ENCODE measurements around the gene DNTT. TPM values are rescaled to one million over a fixed set of nuclear protein-coding genes. Genes with fewer than 3 reads are reported as not detected.

Gene DNTT
- polyA plus RNA-seq, 1 donor from 2014 or later: not detected

DNA sequence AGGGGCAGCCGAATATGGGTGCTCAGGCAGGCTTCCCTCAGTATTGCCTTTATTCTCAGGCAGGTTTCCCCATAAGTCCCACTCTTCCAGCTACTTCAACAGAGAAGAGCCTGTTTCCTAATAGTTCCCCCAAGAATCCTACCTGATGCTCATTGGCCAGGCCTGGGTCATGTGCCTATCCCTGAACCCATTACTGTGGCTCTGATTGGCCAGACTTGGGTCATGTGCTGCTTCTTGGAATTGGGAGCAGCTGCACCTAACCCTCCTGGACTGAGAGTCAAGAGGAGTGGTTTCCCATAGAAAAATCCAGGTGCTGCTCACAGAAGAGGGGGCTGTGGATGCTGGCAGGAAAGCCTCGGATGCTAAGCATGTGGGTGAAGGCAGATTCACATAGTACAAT is 32.9 kb downstream of the DNTT start:
- H3K9me3 ChIP-seq (ENCODE audit: low read length): no peaks in the 10 kb centered on the region
- H3K79me2 ChIP-seq (replicated peaks; ENCODE audit: insufficient read depth, low read length): no peaks in the 10 kb centered on the region
- H3K4me3 ChIP-seq (ENCODE audit: low read length): no peak overlapping the region
- TF ChIP-seq POLR2AphosphoS5 (IDR thresholded peaks at IDR 0.05): no peak
- TF ChIP-seq EP300 (conservative IDR thresholded peaks at IDR 0.05; ENCODE audit: poor library complexity, severe bottlenecking): no peak
- TF ChIP-seq, protein P1, sequence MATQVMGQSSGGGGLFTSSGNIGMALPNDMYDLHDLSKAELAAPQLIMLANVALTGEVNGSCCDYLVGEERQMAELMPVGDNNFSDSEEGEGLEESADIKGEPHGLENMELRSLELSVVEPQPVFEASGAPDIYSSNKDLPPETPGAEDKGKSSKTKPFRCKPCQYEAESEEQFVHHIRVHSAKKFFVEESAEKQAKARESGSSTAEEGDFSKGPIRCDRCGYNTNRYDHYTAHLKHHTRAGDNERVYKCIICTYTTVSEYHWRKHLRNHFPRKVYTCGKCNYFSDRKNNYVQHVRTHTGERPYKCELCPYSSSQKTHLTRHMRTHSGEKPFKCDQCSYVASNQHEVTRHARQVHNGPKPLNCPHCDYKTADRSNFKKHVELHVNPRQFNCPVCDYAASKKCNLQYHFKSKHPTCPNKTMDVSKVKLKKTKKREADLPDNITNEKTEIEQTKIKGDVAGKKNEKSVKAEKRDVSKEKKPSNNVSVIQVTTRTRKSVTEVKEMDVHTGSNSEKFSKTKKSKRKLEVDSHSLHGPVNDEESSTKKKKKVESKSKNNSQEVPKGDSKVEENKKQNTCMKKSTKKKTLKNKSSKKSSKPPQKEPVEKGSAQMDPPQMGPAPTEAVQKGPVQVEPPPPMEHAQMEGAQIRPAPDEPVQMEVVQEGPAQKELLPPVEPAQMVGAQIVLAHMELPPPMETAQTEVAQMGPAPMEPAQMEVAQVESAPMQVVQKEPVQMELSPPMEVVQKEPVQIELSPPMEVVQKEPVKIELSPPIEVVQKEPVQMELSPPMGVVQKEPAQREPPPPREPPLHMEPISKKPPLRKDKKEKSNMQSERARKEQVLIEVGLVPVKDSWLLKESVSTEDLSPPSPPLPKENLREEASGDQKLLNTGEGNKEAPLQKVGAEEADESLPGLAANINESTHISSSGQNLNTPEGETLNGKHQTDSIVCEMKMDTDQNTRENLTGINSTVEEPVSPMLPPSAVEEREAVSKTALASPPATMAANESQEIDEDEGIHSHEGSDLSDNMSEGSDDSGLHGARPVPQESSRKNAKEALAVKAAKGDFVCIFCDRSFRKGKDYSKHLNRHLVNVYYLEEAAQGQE (IDR thresholded peaks at IDR 0.05; ENCODE audit: borderline replicate concordance): no peak
- TF ChIP-seq, protein P2, sequence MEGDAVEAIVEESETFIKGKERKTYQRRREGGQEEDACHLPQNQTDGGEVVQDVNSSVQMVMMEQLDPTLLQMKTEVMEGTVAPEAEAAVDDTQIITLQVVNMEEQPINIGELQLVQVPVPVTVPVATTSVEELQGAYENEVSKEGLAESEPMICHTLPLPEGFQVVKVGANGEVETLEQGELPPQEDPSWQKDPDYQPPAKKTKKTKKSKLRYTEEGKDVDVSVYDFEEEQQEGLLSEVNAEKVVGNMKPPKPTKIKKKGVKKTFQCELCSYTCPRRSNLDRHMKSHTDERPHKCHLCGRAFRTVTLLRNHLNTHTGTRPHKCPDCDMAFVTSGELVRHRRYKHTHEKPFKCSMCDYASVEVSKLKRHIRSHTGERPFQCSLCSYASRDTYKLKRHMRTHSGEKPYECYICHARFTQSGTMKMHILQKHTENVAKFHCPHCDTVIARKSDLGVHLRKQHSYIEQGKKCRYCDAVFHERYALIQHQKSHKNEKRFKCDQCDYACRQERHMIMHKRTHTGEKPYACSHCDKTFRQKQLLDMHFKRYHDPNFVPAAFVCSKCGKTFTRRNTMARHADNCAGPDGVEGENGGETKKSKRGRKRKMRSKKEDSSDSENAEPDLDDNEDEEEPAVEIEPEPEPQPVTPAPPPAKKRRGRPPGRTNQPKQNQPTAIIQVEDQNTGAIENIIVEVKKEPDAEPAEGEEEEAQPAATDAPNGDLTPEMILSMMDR (IDR thresholded peaks at IDR 0.05; ENCODE audit: poor library complexity, severe bottlenecking): no peak
- TF ChIP-seq TAF1 (IDR thresholded peaks at IDR 0.05; ENCODE audit: low read depth): no peak
- no peak for TF ChIP-seq EZH2 (IDR thresholded peaks at IDR 0.05; ENCODE audit: borderline replicate concordance, insufficient read depth, low read length, poor library complexity, severe bottlenecking)
- TF ChIP-seq RAD21 (conservative IDR thresholded peaks at IDR 0.05): no peak
- no peak for TF ChIP-seq MXI1 (conservative IDR thresholded peaks at IDR 0.05; ENCODE audit: poor library complexity, severe bottlenecking)
- no peak for TF ChIP-seq SMC3 (conservative IDR thresholded peaks at IDR 0.05; ENCODE audit: poor library complexity)
- no peaks in the 10 kb centered on the region for H4K20me1 ChIP-seq (ENCODE audit: insufficient read depth)
- H3K27me3 ChIP-seq (ENCODE audit: insufficient read depth, low read depth, low read length): no peaks in the 10 kb centered on the region
- H3F3A ChIP-seq (ENCODE audit: insufficient read depth, low read length, poor library complexity, severe bottlenecking): no peaks in the 10 kb centered on the region
- no peak overlapping the region for H3K27ac ChIP-seq (ENCODE audit: low read length)
- H3K9me2 ChIP-seq (ENCODE audit: insufficient read depth, low read length): no peaks in the 10 kb centered on the region
- H3K36me3 ChIP-seq (ENCODE audit: insufficient read depth, low read length): no peaks in the 10 kb centered on the region
- H3K9ac ChIP-seq (ENCODE audit: low read length): no peak overlapping the region
- no peak overlapping the region for H3K4me2 ChIP-seq (ENCODE audit: low read length)
- no peak overlapping the region for H2AFZ ChIP-seq (ENCODE audit: low read depth, low read length)

DNA sequence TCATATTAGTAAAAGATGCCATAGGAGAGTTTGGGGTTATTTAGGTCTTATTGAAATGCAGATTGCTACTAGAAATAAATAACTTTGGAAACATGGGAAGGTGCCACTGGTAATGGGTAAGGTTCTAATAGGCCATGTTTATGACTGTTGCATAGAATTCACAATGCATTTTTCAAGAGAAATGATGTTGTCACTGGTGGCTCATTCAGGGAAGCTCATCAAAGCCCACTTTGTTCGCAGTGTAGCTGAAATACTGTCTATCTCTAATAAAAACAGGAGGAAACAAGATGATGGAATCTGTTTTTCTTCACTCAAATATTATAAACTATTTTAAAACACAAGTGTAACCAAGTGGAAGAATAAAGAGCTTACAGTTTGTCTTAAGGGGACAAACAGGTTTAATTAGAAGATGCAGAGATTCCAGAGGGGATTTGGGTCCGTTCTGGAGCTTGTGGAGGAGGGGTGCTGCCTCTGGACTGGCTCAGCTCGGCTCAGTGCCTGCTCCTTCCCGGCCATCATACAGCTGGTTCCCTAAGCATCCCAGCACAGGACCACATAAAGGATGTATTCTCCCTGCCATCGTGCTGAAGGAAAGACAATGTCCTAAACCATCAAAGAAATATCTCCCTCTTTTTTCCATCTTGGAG is 34.2 kb downstream of the DNTT start:
- Histone ChIP-seq H3F3A (ENCODE audit: insufficient read depth, low read length, poor library complexity, severe bottlenecking) (no peaks in the 10 kb centered on the region), H3K36me3 (ENCODE audit: insufficient read depth, low read length) (no peaks in the 10 kb centered on the region), H3K9ac (ENCODE audit: low read length) (no peak overlapping the region), H3K9me2 (ENCODE audit: insufficient read depth, low read length) (no peaks in the 10 kb centered on the region), H3K27me3 (ENCODE audit: insufficient read depth, low read depth, low read length) (no peaks in the 10 kb centered on the region), H4K20me1 (ENCODE audit: insufficient read depth) (no peaks in the 10 kb centered on the region), H3K79me2 (replicated peaks; ENCODE audit: insufficient read depth, low read length) (no peaks in the 10 kb centered on the region), H3K4me2 (ENCODE audit: low read length) (no peak overlapping the region), H3K4me3 (ENCODE audit: low read length) (no peak overlapping the region), H2AFZ (ENCODE audit: low read depth, low read length) (no peak overlapping the region), H3K9me3 (ENCODE audit: low read length) (no peaks in the 10 kb centered on the region), H3K27ac (ENCODE audit: low read length) (no peak overlapping the region)
- TF ChIP-seq RAD21 (conservative IDR thresholded peaks at IDR 0.05) (no peak), TAF1 (IDR thresholded peaks at IDR 0.05; ENCODE audit: low read depth) (no peak), EP300 (conservative IDR thresholded peaks at IDR 0.05; ENCODE audit: poor library complexity, severe bottlenecking) (no peak), SMC3 (conservative IDR thresholded peaks at IDR 0.05; ENCODE audit: poor library complexity) (no peak), POLR2AphosphoS5 (IDR thresholded peaks at IDR 0.05) (no peak), EZH2 (IDR thresholded peaks at IDR 0.05; ENCODE audit: borderline replicate concordance, insufficient read depth, low read length, poor library complexity, severe bottlenecking) (no peak), MXI1 (conservative IDR thresholded peaks at IDR 0.05; ENCODE audit: poor library complexity, severe bottlenecking) (no peak)
- TF ChIP-seq, protein P1 (IDR thresholded peaks at IDR 0.05; ENCODE audit: borderline replicate concordance): no peak
- TF ChIP-seq, protein P2 (IDR thresholded peaks at IDR 0.05; ENCODE audit: poor library complexity, severe bottlenecking): no peak
